A673 (cell line): ENCODE results near the gene CD53. TPM values are rescaled to one million over a fixed set of nuclear protein-coding genes. Genes with fewer than 3 reads are reported as not detected.
"Not testable (repeated sequence)": the region's sequence is repeated elsewhere in the genome, so short reads cannot be mapped to it uniquely, and the experiment has no call there.

Source experiments
- Bru-seq: library from RNA; stranded (reverse); fragments of 400-500 nt; gene quantifications from one replicate; lab custom pipeline; 2021; lab: Mats Ljungman, UMichigan
- BruChase-seq, 2 experiments: library from RNA; stranded (reverse); fragments of 400-500 nt; gene quantifications; one replicate each; lab custom pipeline; 2021; lab: Mats Ljungman, UMichigan
- BruUV-seq: library from RNA; stranded (reverse); fragments of 400-500 nt; replicated peaks from 2 replicates; lab custom pipeline; 2021; lab: Mats Ljungman, UMichigan
- CTCF ChIA-PET: fragments of 300-600 bp; sonication (Branson Sonifier 250); formaldehyde crosslinking; loops from one replicate; lab custom pipeline; 2022; ENCODE audit warnings: antibody characterized with exemption; lab: Charles Lee
- POLR2A ChIA-PET: fragments of 300-600 bp; sonication (Branson Sonifier 250); formaldehyde crosslinking; loops from one replicate; lab custom pipeline; 2022; ENCODE audit warnings: antibody characterized with exemption; ENCODE audit not compliant: low non-redundant PET; lab: Charles Lee
- DNase-seq: peaks from one replicate; pipeline ENCODE4 v3.0.0-alpha.2; 2015; ENCODE audit warnings: low spot score
- H3K27ac ChIP-seq: fragments of 200-600 bp; sonication (generic); 2 replicates; pipeline ENCODE4 v1.5.1; 2016; ENCODE audit warnings: mixed run types, low read depth, mild to moderate bottlenecking, mixed read lengths, antibody characterized with exemption, low read length; ENCODE audit not compliant: poor library complexity, severe bottlenecking
- H3K27me3 ChIP-seq: fragments of 200-600 bp; sonication (generic); replicated peaks from 2 replicates; pipeline ENCODE4 v1.6.1; 2017; ENCODE audit warnings: mixed run types, low read depth, mild to moderate bottlenecking, mixed read lengths, antibody characterized with exemption, low read length; ENCODE audit not compliant: insufficient read depth, poor library complexity
- H3K36me3 ChIP-seq: fragments of 200-600 bp; sonication (generic); 2 replicates; pipeline ENCODE4 v1.6.1; 2016; ENCODE audit warnings: mixed run types, mild to moderate bottlenecking, mixed read lengths, antibody characterized with exemption, low read length; ENCODE audit not compliant: insufficient read depth, poor library complexity, severe bottlenecking
- H3K4me1 ChIP-seq: fragments of 200-600 bp; sonication (generic); 2 replicates; pipeline ENCODE4 v1.6.1; 2017; ENCODE audit warnings: mixed run types, mild to moderate bottlenecking, mixed read lengths, antibody characterized with exemption, low read length; ENCODE audit not compliant: insufficient read depth, poor library complexity, severe bottlenecking
- H3K4me3 ChIP-seq: fragments of 200-600 bp; sonication (generic); 2 replicates; pipeline ENCODE4 v1.5.1; 2016; ENCODE audit warnings: low read depth, mixed run types, mild to moderate bottlenecking, mixed read lengths, low read length; ENCODE audit not compliant: poor library complexity, severe bottlenecking
- H3K9me3 ChIP-seq: fragments of 200-600 bp; sonication (generic); 2 replicates; pipeline ENCODE4 v1.6.1; 2016; ENCODE audit warnings: mixed run types, low read depth, mild to moderate bottlenecking, mixed read lengths, antibody characterized with exemption, low read length; ENCODE audit not compliant: poor library complexity, severe bottlenecking
- EZH2 ChIP-seq: fragments of 200-600 bp; sonication (generic); IDR thresholded peaks from 2 replicates; pipeline ENCODE4 v1.6.1; 2017; ENCODE audit warnings: borderline replicate concordance, low read depth, mild to moderate bottlenecking, mixed read lengths, antibody characterized with exemption, low read length; ENCODE audit not compliant: poor library complexity, severe bottlenecking
- intact Hi-C: fragments of 100-400 bp; cut with micrococcal nuclease; formaldehyde crosslinking; loops from one replicate; pipeline ENCODE4 v1.10.0; 2022; ENCODE audit not compliant: unreplicated experiment
- long read RNA-seq: library from polyadenylated mRNA; stranded (forward); transcript quantifications from one replicate; pipeline ENCODE4 v2.0.0, GENCODE V29; 2022
- total RNA-seq: library from RNA; stranded (reverse); gene quantifications from 2 replicates; pipeline ENCODE4 v1.2.3, GENCODE V29; 2021
- TF ChIP-seq, protein P1 (sequence below): fragments of 300-800, 200-600 bp; sonication (generic); conservative IDR thresholded peaks from 2 replicates; pipeline ENCODE4 v1.5.1; 2017; ENCODE audit warnings: low read depth, mild to moderate bottlenecking, antibody characterized with exemption, low read length, moderate library complexity, mixed read lengths

CD53 gene, protein sequence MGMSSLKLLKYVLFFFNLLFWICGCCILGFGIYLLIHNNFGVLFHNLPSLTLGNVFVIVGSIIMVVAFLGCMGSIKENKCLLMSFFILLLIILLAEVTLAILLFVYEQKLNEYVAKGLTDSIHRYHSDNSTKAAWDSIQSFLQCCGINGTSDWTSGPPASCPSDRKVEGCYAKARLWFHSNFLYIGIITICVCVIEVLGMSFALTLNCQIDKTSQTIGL
- 0.19 and 0.35 TPM in 2 replicates for total RNA-seq
- percentile 6 among the genes with signal in this experiment for Bru-seq, nascent RNA
- BruChase-seq, experiment 1, labeled RNA remaining after a 2-hour chase: percentile 12 among the genes with signal in this experiment
- BruChase-seq, experiment 2, labeled RNA remaining after a 6-hour chase: percentile 8 among the genes with signal in this experiment
- long read RNA-seq: 0 reads

DNA sequence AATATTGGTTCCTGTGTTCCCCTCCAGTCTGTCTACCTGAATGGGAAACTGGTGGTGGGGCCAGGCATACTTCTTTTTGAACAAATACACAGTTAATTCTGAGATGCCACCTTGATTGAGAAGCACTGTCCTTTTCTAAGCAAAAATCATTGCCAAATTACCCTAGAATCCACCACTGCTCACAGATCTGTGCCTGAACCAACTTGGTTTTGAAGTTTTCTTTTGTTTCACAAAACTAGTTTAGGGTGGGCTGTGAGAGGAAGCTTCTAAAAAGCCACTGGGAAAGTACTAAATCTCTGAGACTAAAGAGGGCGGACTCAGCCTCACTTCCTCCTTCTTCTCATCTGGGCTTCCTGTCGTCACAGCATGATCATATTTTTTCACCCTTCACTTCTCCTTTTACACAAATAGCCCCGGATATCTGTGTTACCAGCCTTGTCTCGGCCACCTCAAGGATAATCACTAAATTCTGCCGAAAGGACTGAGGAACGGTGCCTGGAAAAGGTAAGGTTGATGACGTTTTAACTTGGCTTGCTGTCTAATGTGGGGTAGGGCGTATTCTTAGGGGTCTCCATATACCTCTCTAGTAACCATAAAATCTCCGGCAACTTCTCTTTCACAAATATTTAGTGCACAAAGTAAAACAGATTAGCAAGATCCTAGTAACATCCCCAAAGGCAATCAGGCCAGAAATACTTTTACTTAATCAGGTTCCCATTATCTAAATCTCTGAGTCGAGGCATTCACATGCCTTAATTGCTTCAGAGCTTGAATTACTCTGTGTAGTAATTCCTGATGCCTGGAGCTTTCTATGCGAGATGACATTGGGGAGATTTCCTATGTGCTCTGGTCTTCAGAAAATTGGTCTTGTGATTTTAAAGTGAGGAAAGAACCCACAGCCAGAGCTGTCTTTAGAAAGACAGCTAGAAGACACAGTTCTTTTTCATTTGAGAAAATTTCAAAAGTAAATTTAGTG is at the start of gene CD53:
TSS of gene CD53 (plus strand) at position 404 of the 976 bp plus-strand sequence. CDS start 18,261 bp downstream, outside the sequence.
- BruUV-seq: no TSS peak
- Histone ChIP-seq H3K36me3 (no peaks in the 10 kb centered on the region), H3K4me3 (no peak within 1 kb of the TSS), H3K4me1 (no peaks in the 10 kb centered on the region), H3K9me3 (no peaks in the 10 kb centered on the region), H3K27me3 (no peaks in the 10 kb centered on the region), H3K27ac (no peak within 1 kb of the TSS)
- no peak for TF ChIP-seq EZH2
- TF ChIP-seq, protein P1, sequence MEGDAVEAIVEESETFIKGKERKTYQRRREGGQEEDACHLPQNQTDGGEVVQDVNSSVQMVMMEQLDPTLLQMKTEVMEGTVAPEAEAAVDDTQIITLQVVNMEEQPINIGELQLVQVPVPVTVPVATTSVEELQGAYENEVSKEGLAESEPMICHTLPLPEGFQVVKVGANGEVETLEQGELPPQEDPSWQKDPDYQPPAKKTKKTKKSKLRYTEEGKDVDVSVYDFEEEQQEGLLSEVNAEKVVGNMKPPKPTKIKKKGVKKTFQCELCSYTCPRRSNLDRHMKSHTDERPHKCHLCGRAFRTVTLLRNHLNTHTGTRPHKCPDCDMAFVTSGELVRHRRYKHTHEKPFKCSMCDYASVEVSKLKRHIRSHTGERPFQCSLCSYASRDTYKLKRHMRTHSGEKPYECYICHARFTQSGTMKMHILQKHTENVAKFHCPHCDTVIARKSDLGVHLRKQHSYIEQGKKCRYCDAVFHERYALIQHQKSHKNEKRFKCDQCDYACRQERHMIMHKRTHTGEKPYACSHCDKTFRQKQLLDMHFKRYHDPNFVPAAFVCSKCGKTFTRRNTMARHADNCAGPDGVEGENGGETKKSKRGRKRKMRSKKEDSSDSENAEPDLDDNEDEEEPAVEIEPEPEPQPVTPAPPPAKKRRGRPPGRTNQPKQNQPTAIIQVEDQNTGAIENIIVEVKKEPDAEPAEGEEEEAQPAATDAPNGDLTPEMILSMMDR: no peak
- CTCF ChIA-PET: no interaction called here
- intact Hi-C loops: no loop called here
- peak; percentile 13 for DNase-seq
- POLR2A ChIA-PET: no interaction called here

DNA sequence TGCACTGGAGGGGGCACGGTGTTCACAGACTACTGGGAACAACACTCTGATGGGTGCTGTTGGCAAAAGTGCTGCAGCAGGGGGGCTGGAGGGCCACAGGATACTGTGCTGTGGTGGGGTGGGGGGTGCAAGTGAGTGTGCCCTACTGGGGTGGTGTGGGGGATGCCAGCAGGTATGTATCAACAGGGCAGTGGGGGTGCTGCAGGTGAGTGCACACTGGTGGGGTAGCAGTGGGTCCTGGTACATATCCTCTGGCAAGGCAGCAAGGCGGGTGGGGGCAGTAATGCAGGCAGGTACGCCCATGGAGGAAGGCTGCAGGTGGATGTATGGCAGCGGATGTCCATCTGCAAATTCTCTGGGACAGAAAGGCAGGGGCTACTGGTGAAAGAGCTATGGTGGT is 48.8 kb upstream of the CD53 start:
- CTCF ChIA-PET: no interaction called here
- BruUV-seq: no TSS peak
- TF ChIP-seq, protein P1: no peak
- TF ChIP-seq EZH2: no peak

DNA sequence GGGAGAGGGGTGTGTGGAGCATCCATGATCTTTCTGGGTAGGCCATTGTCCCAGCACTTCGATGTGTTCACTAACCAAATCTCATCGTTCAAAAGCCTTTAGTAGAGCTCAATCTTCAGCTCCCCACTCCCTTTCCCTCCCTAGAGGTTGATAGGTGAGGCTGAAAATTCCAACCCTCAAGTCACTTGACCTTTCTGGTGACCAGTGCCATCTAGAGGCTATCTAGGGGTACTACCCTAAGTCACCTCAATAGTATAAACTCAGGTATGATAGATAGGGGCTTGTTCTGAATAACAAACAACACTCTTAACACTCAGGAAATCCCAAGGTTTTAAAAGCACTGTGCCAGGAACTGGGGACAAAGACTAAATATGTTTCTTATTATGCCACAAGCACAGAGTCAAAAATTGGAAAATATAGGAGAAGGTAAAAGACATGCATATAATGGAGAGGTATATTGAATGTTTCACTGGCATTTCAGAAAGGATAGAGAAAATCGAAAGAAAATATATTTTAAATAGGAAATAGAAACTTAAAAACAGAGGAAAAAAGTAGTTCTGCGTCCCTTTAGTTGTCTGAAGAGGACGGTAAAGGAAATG is 42.9 kb upstream of the CD53 start:
- peak; percentile 58 for DNase-seq
- no peak for TF ChIP-seq EZH2
- TF ChIP-seq, protein P1: peak; percentile 84
- ChIA-PET CTCF (no interaction called here), POLR2A (no interaction called here)
- Histone ChIP-seq H3K36me3 (no peaks in the 10 kb centered on the region), H3K9me3 (no peaks in the 10 kb centered on the region), H3K27me3 (peaks cover 31% of the 10 kb centered on the region), H3K4me3 (no peak overlapping the region), H3K27ac (no peak overlapping the region), H3K4me1 (no peaks in the 10 kb centered on the region)
- intact Hi-C loops: no loop called here
- BruUV-seq: no TSS peak

More for the DNA sequence above, 48.8 kb upstream of the CD53 start:
- H3K9me3 ChIP-seq: no peaks in the 10 kb centered on the region
- POLR2A ChIA-PET: no interaction called here
- no peaks in the 10 kb centered on the region for H3K4me1 ChIP-seq
- peaks cover 35% of the 10 kb centered on the region for H3K27me3 ChIP-seq
- H3K36me3 ChIP-seq: no peaks in the 10 kb centered on the region
- intact Hi-C loops: no loop called here
- no peak for DNase-seq
- H3K4me3 ChIP-seq: no peak overlapping the region
- no peak overlapping the region for H3K27ac ChIP-seq

DNA sequence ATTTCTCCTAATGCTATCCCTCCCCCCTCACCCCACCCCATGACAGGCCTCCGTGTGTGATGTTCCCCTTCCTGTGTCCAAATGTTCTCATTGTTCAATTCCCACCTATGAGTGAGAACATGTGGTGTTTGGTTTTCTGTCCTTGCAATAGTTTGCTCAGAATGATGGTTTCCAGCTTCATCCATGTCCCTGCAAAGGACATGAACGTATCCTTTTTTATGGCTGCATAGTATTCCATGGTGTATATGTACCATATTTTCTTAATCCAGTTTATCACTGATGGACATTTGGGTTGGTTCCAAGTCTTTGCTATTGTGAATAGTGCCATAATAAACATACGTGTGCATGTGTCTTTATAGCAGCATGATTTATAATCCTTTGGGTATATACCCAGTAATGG is 39.2 kb upstream of the CD53 start:
- peaks cover 33% of the 10 kb centered on the region for H3K27me3 ChIP-seq
- H3K27ac ChIP-seq, H3K4me3 ChIP-seq, DNase-seq, intact Hi-C loops, H3K4me1 ChIP-seq, POLR2A ChIA-PET, CTCF ChIA-PET, H3K9me3 ChIP-seq, BruUV-seq, H3K36me3 ChIP-seq: not testable (repeated sequence)
